GM21529 (cell line): Measurements from ENCODE around the gene HES6.

ENCODE experiments used
- ATAC-seq: cut with Tn5 transposase; IDR thresholded peaks from one replicate; pipeline ENCODE4 v1.9.1; 2021; ENCODE audit not compliant: unreplicated experiment

The HES6 gene

GRCh38 chr2:238239863-238240756 is at the start of gene HES6:
Gene HES6, minus strand, starts transcription at chr2:238240038. Its CDS starts 133 bp downstream, at chr2:238239905.
- ATAC-seq: peak; percentile 90

GRCh38 chr2:238289574-238289973 is 49.7 kb upstream of the HES6 start:
- ATAC-seq: no peak

GRCh38 chr2:238288650-238289573 is 49.1 kb upstream of the HES6 start:
- ATAC-seq: peak; percentile 90

GRCh38 chr2:238287737-238288649 is 48.2 kb upstream of the HES6 start, which contains the start of gene PER2:
Gene PER2, minus strand, starts transcription at chr2:238288610. Its CDS starts 10,674 bp downstream, at chr2:238277936.
- peak; percentile 37 for ATAC-seq

- ATAC-seq: no peak
Measured at GRCh38 chr2:238286987-238287736, 47.3 kb upstream of the HES6 start.

GRCh38 chr2:238286551-238286950 is 46.7 kb upstream of the HES6 start:
- no peak for ATAC-seq

- no peak for ATAC-seq
Measured at GRCh38 chr2:238286095-238286494, 46.3 kb upstream of the HES6 start.

- ATAC-seq: no peak
Measured at GRCh38 chr2:238285653-238286082, 45.8 kb upstream of the HES6 start.

GRCh38 chr2:238284802-238285515 is 45.1 kb upstream of the HES6 start:
- no peak for ATAC-seq

- no peak for ATAC-seq
Measured at GRCh38 chr2:238282861-238283738, 43.3 kb upstream of the HES6 start.

GRCh38 chr2:238281826-238282480 is 42.1 kb upstream of the HES6 start:
- no peak for ATAC-seq

- no peak for ATAC-seq
Measured at GRCh38 chr2:238280083-238280825, 40.4 kb upstream of the HES6 start.

GRCh38 chr2:238279324-238279682 is 39.5 kb upstream of the HES6 start:
- no peak for ATAC-seq

- ATAC-seq: no peak
Measured at GRCh38 chr2:238278626-238279323, 38.9 kb upstream of the HES6 start.

GRCh38 chr2:238277695-238278094 is 37.9 kb upstream of the HES6 start:
- no peak for ATAC-seq

GRCh38 chr2:238274152-238274865 is 34.5 kb upstream of the HES6 start:
- ATAC-seq: no peak
